PC-3 (cell line): ENCODE results near the gene RRBP1.

Experiments
- CTCF ChIP-seq: fragments of 300-600 bp; sonication (generic); conservative IDR thresholded peaks from 2 replicates; pipeline ENCODE4 v1.5.1; 2017; ENCODE audit warnings: antibody characterized with exemption, low read depth, mild to moderate bottlenecking, low read length
- EZH2 ChIP-seq: fragments of 300-600 bp; sonication (generic); IDR thresholded peaks from one replicate; pipeline ENCODE4 v1.6.1; 2017; ENCODE audit warnings: antibody characterized with exemption, mild to moderate bottlenecking, low read length; ENCODE audit not compliant: unreplicated experiment
- EZH2phosphoT487 ChIP-seq: fragments of 300-600 bp; sonication (generic); IDR thresholded peaks from 2 replicates; pipeline ENCODE4 v1.6.1; 2018; ENCODE audit warnings: mild to moderate bottlenecking, antibody characterized with exemption, low read length, borderline replicate concordance

GRCh38 chr20:17685168-17685567 is 3.1 kb upstream of the RRBP1 start:
- TF ChIP-seq EZH2 (no peak), CTCF (no peak), EZH2phosphoT487 (no peak)
